ENCODE measurements around the gene CTTNBP2. TPM values are rescaled to one million over a fixed set of nuclear protein-coding genes. Genes with fewer than 3 reads are reported as not detected.

The CTTNBP2 gene
- total and polyA plus RNA-seq, 2 of the 13 experiments (the other 11 are each of a cell fraction or from before 2014, with no cell fraction given), result not detected

DNA sequence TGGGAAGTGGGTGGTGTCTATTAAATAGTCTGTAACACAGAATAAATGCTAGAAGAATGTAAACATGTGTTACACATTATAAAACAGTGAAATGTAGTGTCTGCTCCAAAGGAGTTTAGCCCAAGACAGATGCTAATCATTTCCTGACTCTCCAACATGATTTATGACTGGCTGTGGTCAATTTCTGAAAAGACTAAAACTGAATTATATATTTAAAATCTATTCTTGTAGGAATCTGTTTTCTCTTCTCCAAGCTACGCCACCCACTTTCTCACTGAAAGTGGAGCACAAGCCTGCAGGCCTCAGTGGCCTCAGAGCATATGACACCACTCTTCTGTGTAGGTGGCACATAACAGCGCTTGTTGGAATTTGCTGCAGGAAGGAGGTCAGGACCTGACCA is 44.4 kb downstream of the CTTNBP2 start:
- CTCF ChIA-PET (ENCODE audit: low intra/inter-chr PET ratio, low total read pairs), result no interaction called here
- no peak for ATAC-seq
- no peaks in the 10 kb centered on the region for H3K9me3 ChIP-seq (ENCODE audit: low read length)
- H3K36me3 ChIP-seq (replicated peaks in 1 of 2; ENCODE audit: control insufficient read depth in 1 of 2, insufficient read depth in 2 of 2, low read length in 2 of 2), result no peaks in the 10 kb centered on the region
- H3K79me2 ChIP-seq (ENCODE audit: insufficient read depth, low read length), result no peaks in the 10 kb centered on the region
- no peak for TF ChIP-seq ZNF501 (CRISPR knock-in tag; IDR thresholded peaks at IDR 0.05)
- no peak for TF ChIP-seq CENPX (CRISPR knock-in tag; IDR thresholded peaks at IDR 0.05)
- TF ChIP-seq ZNF569 (CRISPR knock-in tag; IDR thresholded peaks at IDR 0.05; ENCODE audit: borderline replicate concordance), result no peak
- no peak for TF ChIP-seq HMG20A (CRISPR knock-in tag; IDR thresholded peaks at IDR 0.05; ENCODE audit: borderline replicate concordance)
- TF ChIP-seq, protein P1, sequence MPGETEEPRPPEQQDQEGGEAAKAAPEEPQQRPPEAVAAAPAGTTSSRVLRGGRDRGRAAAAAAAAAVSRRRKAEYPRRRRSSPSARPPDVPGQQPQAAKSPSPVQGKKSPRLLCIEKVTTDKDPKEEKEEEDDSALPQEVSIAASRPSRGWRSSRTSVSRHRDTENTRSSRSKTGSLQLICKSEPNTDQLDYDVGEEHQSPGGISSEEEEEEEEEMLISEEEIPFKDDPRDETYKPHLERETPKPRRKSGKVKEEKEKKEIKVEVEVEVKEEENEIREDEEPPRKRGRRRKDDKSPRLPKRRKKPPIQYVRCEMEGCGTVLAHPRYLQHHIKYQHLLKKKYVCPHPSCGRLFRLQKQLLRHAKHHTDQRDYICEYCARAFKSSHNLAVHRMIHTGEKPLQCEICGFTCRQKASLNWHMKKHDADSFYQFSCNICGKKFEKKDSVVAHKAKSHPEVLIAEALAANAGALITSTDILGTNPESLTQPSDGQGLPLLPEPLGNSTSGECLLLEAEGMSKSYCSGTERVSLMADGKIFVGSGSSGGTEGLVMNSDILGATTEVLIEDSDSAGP (CRISPR knock-in tag; IDR thresholded peaks at IDR 0.05; ENCODE audit: borderline replicate concordance), result no peak
- BruUV-seq (replicated peaks), result no TSS peak
- no peaks in the 10 kb centered on the region for H3K4me1 ChIP-seq (ENCODE audit: insufficient read depth, low read length)
- intact Hi-C loops (cut with micrococcal nuclease; ENCODE audit: unreplicated experiment) (no loop called here), in situ Hi-C loops (cut with HindIII; ENCODE audit: extremely low pct_ligation_motif_present, low pct_unique_long_range_greater_than_20kb) (no loop called here)
- H2AFZ ChIP-seq (ENCODE audit: low read length), result no peak overlapping the region
- H3K4me2 ChIP-seq (ENCODE audit: low read depth, low read length), result no peak overlapping the region
- no peak overlapping the region for H3K27ac ChIP-seq (ENCODE audit: extremely low read length, insufficient read depth, low read length)
- no peaks in the 10 kb centered on the region for H3K27me3 ChIP-seq (ENCODE audit: control insufficient read depth in 1 of 2, insufficient read depth in 2 of 2, low read length in 2 of 2)
- no peak overlapping the region for H3K4me3 ChIP-seq (replicated peaks in 1 of 3; ENCODE audit: insufficient read depth in 1 of 3, low read depth in 2 of 3, low read length in 3 of 3)
- H3K9ac ChIP-seq (ENCODE audit: insufficient read depth, low read depth, low read length), result no peak overlapping the region
- 4% methylated on average over 2 of the region's 2 CpGs for WGBS (ENCODE audit: low lambda C conversion rate)
- DNase-seq (ENCODE audit: low spot score), result no peak
- POLR2A ChIA-PET, result no interaction called here
- FAIRE-seq, result no peak
- H4K20me1 ChIP-seq (ENCODE audit: insufficient read depth, low read length), result no peaks in the 10 kb centered on the region

DNA sequence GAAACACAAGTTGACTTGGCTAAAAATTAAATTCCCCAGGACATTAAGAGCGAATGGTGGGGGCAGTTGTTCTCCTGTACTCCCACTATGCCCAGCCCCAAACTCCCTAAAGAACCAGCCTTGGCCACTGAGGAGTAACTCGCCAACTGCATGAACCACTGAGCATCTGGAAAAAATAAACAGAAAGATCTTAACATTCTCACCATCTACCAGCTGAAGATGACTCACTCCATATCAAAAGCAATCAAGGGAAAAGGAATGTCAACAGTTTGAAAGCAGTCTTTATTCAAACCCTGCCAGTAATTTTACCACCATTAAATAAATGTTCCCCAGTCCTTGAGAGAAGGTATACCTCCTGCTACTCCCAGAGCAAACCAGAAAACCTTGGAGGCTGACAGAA is 45.4 kb downstream of the CTTNBP2 start:
- in situ Hi-C loops (cut with HindIII; ENCODE audit: extremely low pct_ligation_motif_present, low pct_unique_long_range_greater_than_20kb), result no loop called here
- H3K79me2 ChIP-seq (ENCODE audit: insufficient read depth, low read length), result no peaks in the 10 kb centered on the region
- WGBS (ENCODE audit: low lambda C conversion rate), result 0% methylated on average over 2 of the region's 2 CpGs
- H3K27ac ChIP-seq (ENCODE audit: extremely low read length, insufficient read depth, low read length), result no peak overlapping the region
- H3K27me3 ChIP-seq (ENCODE audit: control insufficient read depth in 1 of 2, insufficient read depth in 2 of 2, low read length in 2 of 2), result no peaks in the 10 kb centered on the region
- ChIA-PET CTCF (ENCODE audit: low intra/inter-chr PET ratio, low total read pairs) (no interaction called here), POLR2A (no interaction called here)
- H4K20me1 ChIP-seq (ENCODE audit: insufficient read depth, low read length), result no peaks in the 10 kb centered on the region
- intact Hi-C loops (cut with micrococcal nuclease; ENCODE audit: unreplicated experiment), result no loop called here
- no peak overlapping the region for H3K4me2 ChIP-seq (ENCODE audit: low read depth, low read length)
- H2AFZ ChIP-seq (ENCODE audit: low read length), result no peak overlapping the region
- H3K9ac ChIP-seq (ENCODE audit: insufficient read depth, low read depth, low read length), result no peak overlapping the region
- DNase-seq (ENCODE audit: low spot score) (no peak), ATAC-seq (no peak), FAIRE-seq (no peak)
- no peaks in the 10 kb centered on the region for H3K4me1 ChIP-seq (ENCODE audit: insufficient read depth, low read length)
- H3K4me3 ChIP-seq (replicated peaks in 1 of 3; ENCODE audit: insufficient read depth in 1 of 3, low read depth in 2 of 3, low read length in 3 of 3), result no peak overlapping the region
- BruUV-seq (replicated peaks), result no TSS peak
- H3K36me3 ChIP-seq (replicated peaks in 1 of 2; ENCODE audit: control insufficient read depth in 1 of 2, insufficient read depth in 2 of 2, low read length in 2 of 2), result no peaks in the 10 kb centered on the region
- H3K9me3 ChIP-seq (ENCODE audit: low read length), result no peaks in the 10 kb centered on the region
- no peak for TF ChIP-seq KDM1A (CRISPR knock-in tag; IDR thresholded peaks at IDR 0.05)
- TF ChIP-seq ATF7-NPFF (CRISPR knock-in tag; IDR thresholded peaks at IDR 0.05; ENCODE audit: low read depth), result no peak
- TF ChIP-seq, protein P2, sequence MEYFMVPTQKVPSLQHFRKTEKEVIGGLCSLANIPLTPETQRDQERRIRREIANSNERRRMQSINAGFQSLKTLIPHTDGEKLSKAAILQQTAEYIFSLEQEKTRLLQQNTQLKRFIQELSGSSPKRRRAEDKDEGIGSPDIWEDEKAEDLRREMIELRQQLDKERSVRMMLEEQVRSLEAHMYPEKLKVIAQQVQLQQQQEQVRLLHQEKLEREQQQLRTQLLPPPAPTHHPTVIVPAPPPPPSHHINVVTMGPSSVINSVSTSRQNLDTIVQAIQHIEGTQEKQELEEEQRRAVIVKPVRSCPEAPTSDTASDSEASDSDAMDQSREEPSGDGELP (IDR thresholded peaks at IDR 0.05; ENCODE audit: borderline replicate concordance, low read depth), result no peak
- TF ChIP-seq, protein P3, sequence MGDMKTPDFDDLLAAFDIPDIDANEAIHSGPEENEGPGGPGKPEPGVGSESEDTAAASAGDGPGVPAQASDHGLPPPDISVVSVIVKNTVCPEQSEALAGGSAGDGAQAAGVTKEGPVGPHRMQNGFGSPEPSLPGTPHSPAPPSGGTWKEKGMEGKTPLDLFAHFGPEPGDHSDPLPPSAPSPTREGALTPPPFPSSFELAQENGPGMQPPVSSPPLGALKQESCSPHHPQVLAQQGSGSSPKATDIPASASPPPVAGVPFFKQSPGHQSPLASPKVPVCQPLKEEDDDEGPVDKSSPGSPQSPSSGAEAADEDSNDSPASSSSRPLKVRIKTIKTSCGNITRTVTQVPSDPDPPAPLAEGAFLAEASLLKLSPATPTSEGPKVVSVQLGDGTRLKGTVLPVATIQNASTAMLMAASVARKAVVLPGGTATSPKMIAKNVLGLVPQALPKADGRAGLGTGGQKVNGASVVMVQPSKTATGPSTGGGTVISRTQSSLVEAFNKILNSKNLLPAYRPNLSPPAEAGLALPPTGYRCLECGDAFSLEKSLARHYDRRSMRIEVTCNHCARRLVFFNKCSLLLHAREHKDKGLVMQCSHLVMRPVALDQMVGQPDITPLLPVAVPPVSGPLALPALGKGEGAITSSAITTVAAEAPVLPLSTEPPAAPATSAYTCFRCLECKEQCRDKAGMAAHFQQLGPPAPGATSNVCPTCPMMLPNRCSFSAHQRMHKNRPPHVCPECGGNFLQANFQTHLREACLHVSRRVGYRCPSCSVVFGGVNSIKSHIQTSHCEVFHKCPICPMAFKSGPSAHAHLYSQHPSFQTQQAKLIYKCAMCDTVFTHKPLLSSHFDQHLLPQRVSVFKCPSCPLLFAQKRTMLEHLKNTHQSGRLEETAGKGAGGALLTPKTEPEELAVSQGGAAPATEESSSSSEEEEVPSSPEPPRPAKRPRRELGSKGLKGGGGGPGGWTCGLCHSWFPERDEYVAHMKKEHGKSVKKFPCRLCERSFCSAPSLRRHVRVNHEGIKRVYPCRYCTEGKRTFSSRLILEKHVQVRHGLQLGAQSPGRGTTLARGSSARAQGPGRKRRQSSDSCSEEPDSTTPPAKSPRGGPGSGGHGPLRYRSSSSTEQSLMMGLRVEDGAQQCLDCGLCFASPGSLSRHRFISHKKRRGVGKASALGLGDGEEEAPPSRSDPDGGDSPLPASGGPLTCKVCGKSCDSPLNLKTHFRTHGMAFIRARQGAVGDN (CRISPR knock-in tag; IDR thresholded peaks at IDR 0.05), result no peak
- TF ChIP-seq, protein P4, sequence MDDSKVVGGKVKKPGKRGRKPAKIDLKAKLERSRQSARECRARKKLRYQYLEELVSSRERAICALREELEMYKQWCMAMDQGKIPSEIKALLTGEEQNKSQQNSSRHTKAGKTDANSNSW (CRISPR knock-in tag; IDR thresholded peaks at IDR 0.05; ENCODE audit: borderline replicate concordance), result no peak
- TF ChIP-seq FOXK2 (IDR thresholded peaks at IDR 0.05), result no peak
- no peak for TF ChIP-seq ZNF550 (CRISPR knock-in tag; IDR thresholded peaks at IDR 0.05; ENCODE audit: borderline replicate concordance)
- TF ChIP-seq CBFB (CRISPR knock-in tag; IDR thresholded peaks at IDR 0.05), result no peak

Measured in HepG2 (cell line).